Testis (tissue), 3 donors: ENCODE measurements around the gene TRIM75. TPM values are rescaled to one million over a fixed set of nuclear protein-coding genes. Genes with fewer than 3 reads are reported as not detected.

Source experiments
- DNase-seq: peaks from one replicate; pipeline ENCODE4 v3.0.0-alpha.2; 2019
- H3K27ac ChIP-seq, 2 donors: fragments of 200-600 bp; sonication (generic); one replicate each; pipeline ENCODE4 v1.5.1; 2019
- H3K27me3 ChIP-seq: fragments of 200-600 bp; sonication (generic); one replicate; pipeline ENCODE4 v1.5.1; 2019
- H3K36me3 ChIP-seq: fragments of 200-600 bp; sonication (generic); one replicate; pipeline ENCODE4 v1.5.1; 2017; ENCODE audit warnings: low read depth; ENCODE audit errors: missing control alignments
- H3K4me1 ChIP-seq: fragments of 200-600 bp; sonication (generic); one replicate; pipeline ENCODE4 v1.5.1; 2019
- H3K4me3 ChIP-seq, 2 donors: fragments of 200-600 bp; sonication (generic); one replicate each; pipeline ENCODE4 v1.5.1; 2017 to 2019
- H3K9me3 ChIP-seq: fragments of 200-600 bp; sonication (generic); one replicate; pipeline ENCODE4 v1.5.1; 2017
- CTCF ChIP-seq, 3 experiments: fragments of 450-650 bp in 2 of 3; fragments of 200-600 bp in 1 of 3; sonication (generic) in 1 of 3; IDR thresholded peaks; one replicate each; pipeline ENCODE4 v1.5.1; 2016 to 2019; ENCODE audit warnings: antibody characterized with exemption in 3 of 3, mild to moderate bottlenecking in 2 of 3, moderate library complexity in 1 of 3
- POLR2A ChIP-seq: fragments of 450-650 bp; IDR thresholded peaks from one replicate; pipeline ENCODE4 v1.6.1; 2017; ENCODE audit warnings: antibody characterized with exemption, mild to moderate bottlenecking, moderate library complexity
- WGBS, 2 donors: methylation state at CpG; one replicate each; pipeline ENCODE4 v1.1.5; 2018; 5-methylcytosine and 5-hydroxymethylcytosine counted together
- intact Hi-C: fragments of 100-400 bp; cut with DNase I; formaldehyde crosslinking; loops from one replicate; pipeline ENCODE4 v1.15.1; 2023; ENCODE audit warnings: low total_unique reads
- polyA plus RNA-seq: library from polyadenylated mRNA; stranded (reverse); fragments of 350-450 nt; fragmentation: Illumina TruSeq; extraction: RNeasy Lipid Tissue Mini Kit (QIAGEN cat#74804); gene quantifications from one replicate; pipeline ENCODE4 v1.2.3, GENCODE V29; 2014; ENCODE audit warnings: low read depth, low replicate concordance; ENCODE audit not compliant: insufficient read depth
- small RNA-seq, 2 donors: library from RNA; depleted of rRNA; stranded (forward); fragments of <200 nt; gene quantifications; one replicate each; pipeline ENCODE3, GENCODE V24; 2016
- total RNA-seq, 2 donors: library from RNA; depleted of rRNA; stranded (reverse); fragments of >200 nt; gene quantifications; one replicate each; pipeline ENCODE4 v1.2.3, GENCODE V29; 2016

TRIM75 gene
- total and polyA plus RNA-seq, 3 donors from 2014 or later: 0.24 to 0.81 (median 0.28) TPM

GRCh38 chr4:165096776-165097175 is 43.1 kb downstream of the TRIM75 start:
- Histone ChIP-seq H3K4me1 (no peaks in the 10 kb centered on the region), H3K36me3 (no peaks in the 10 kb centered on the region), H3K9me3 (no peaks in the 10 kb centered on the region), H3K4me3 (no peak overlapping the region), H3K27me3 (no peaks in the 10 kb centered on the region), H3K27ac (no peak overlapping the region)
- DNase-seq: no peak
- TF ChIP-seq POLR2A: no peak
- peak in 2 of 3 experiments; percentile 36 for TF ChIP-seq CTCF (IDR thresholded peaks at IDR 0.05)
- intact Hi-C loops: no loop called here
- 72 to 81% methylated on average over 2 of the region's 2 CpGs for WGBS, 2 donors

GRCh38 chr4:165101641-165102040 is 48.0 kb downstream of the TRIM75 start:
- no peaks in the 10 kb centered on the region for H3K36me3 ChIP-seq
- no peaks in the 10 kb centered on the region for H3K4me1 ChIP-seq
- WGBS, 2 donors: 81% methylated on average over 3 of the region's 3 CpGs
- no peaks in the 10 kb centered on the region for H3K9me3 ChIP-seq
- intact Hi-C loops: no loop called here
- no peak for DNase-seq
- no peaks in the 10 kb centered on the region for H3K27me3 ChIP-seq
- H3K4me3 ChIP-seq: no peak overlapping the region
- no peak for TF ChIP-seq CTCF (IDR thresholded peaks at IDR 0.05)
- TF ChIP-seq POLR2A: no peak
- H3K27ac ChIP-seq: no peak overlapping the region

GRCh38 chr4:165106518-165106917 is 52.9 kb downstream of the TRIM75 start:
- Histone ChIP-seq H3K9me3 (no peaks in the 10 kb centered on the region), H3K36me3 (no peaks in the 10 kb centered on the region), H3K27me3 (no peaks in the 10 kb centered on the region), H3K4me3 (no peak overlapping the region), H3K4me1 (no peaks in the 10 kb centered on the region), H3K27ac (no peak overlapping the region)
- 86 to 92% methylated on average over 6 of the region's 6 CpGs for WGBS, 2 donors
- TF ChIP-seq CTCF (IDR thresholded peaks at IDR 0.05) (no peak), POLR2A (no peak)
- DNase-seq: no peak
- intact Hi-C loops: no loop called here

Small RNA genes lying within 50 kb of the gene (small RNA-seq; reads per million reads assigned to genes)
- 0 to 0.09 reads per million in 2 donors for gene AC106872.12

Other genes with a start within 250 kb of the TRIM75 start
- not detected for gene APELA, start 176.7 kb upstream of the TRIM75 start, total RNA-seq
- gene APELA, start 176.7 kb upstream of the TRIM75 start, polyA plus RNA-seq: not detected
- gene TRIM61, start 76.2 kb upstream of the TRIM75 start, total RNA-seq: 1 to 10 TPM; 4.5 to 4.9 TPM
- 12.9 TPM for gene TRIM61, start 76.2 kb upstream of the TRIM75 start, polyA plus RNA-seq
- gene TRIM60, start 21.9 kb upstream of the TRIM75 start, total RNA-seq: 1 to 10 TPM in 1 of 2 donors, under 1 TPM in 1; 0.79 to 1.1 TPM
- 3.9 TPM for gene TRIM60, start 21.9 kb upstream of the TRIM75 start, polyA plus RNA-seq
- gene TMEM192, start 59.0 kb downstream of the TRIM75 start, total RNA-seq: 10 to 100 TPM; 16.8 to 21.7 TPM
- 25.3 TPM for gene TMEM192, start 59.0 kb downstream of the TRIM75 start, polyA plus RNA-seq
- 10 to 100 TPM; 20.9 to 26.7 TPM for gene KLHL2, start 153.7 kb downstream of the TRIM75 start, total RNA-seq
- gene KLHL2, start 153.7 kb downstream of the TRIM75 start, polyA plus RNA-seq: 14.7 TPM